Caco-2 (cell line): ENCODE measurements around the gene TSPO2. TPM values are rescaled to one million over a fixed set of nuclear protein-coding genes. Genes with fewer than 3 reads are reported as not detected.

ENCODE experiments used
- Bru-seq: library from RNA; stranded (reverse); fragments of 400-500 nt; gene quantifications from one replicate; lab custom pipeline; 2021; lab: Mats Ljungman, UMichigan
- BruChase-seq, 2 experiments: library from RNA; stranded (reverse); fragments of 400-500 nt; gene quantifications; one replicate each; lab custom pipeline; 2021; lab: Mats Ljungman, UMichigan
- BruUV-seq: library from RNA; stranded (reverse); fragments of 400-500 nt; replicated peaks from 2 replicates; lab custom pipeline; 2021; lab: Mats Ljungman, UMichigan
- CTCF ChIA-PET: fragments of 300-600 bp; sonication (Branson Sonifier 250); formaldehyde crosslinking; loops from one replicate; lab custom pipeline; 2022; ENCODE audit warnings: antibody characterized with exemption; lab: Charles Lee
- POLR2A ChIA-PET: fragments of 300-600 bp; sonication (Branson Sonifier 250); formaldehyde crosslinking; loops from one replicate; lab custom pipeline; 2022; ENCODE audit warnings: antibody characterized with exemption; lab: Charles Lee
- DNase-seq, 2 experiments: peaks; one replicate each; pipeline versions ENCODE4 v3.0.0 to v3.0.0-alpha.2; 2020 to 2022
- H3K27me3 ChIP-seq: replicated peaks from 2 replicates; pipeline ENCODE4 v1.6.0; 2011; ENCODE audit warnings: low read length; ENCODE audit not compliant: control insufficient read depth, insufficient read depth
- H3K36me3 ChIP-seq: 2 replicates; pipeline ENCODE4 v1.5.1; 2011; ENCODE audit warnings: low read length; ENCODE audit not compliant: control insufficient read depth, insufficient read depth
- H3K4me1 ChIP-seq: fragments of 250-450 bp; sonication (Bioruptor Pico); 2 replicates; pipeline ENCODE4 v1.5.1; 2020; ENCODE audit warnings: mild to moderate bottlenecking
- H3K4me3 ChIP-seq: 2 replicates; pipeline ENCODE4 v1.5.1; 2011; ENCODE audit warnings: low read depth, mild to moderate bottlenecking, control low read depth, low read length
- H3K9me3 ChIP-seq: fragments of 250-450 bp; sonication (Bioruptor Pico); 2 replicates; pipeline ENCODE4 v1.5.1; 2020; ENCODE audit warnings: mild to moderate bottlenecking, moderate library complexity
- H3K27ac Mint-ChIP-seq: one replicate; pipeline ENCODE4 v1.8.0; 2022; ENCODE audit warnings: mixed read lengths; ENCODE audit not compliant: unreplicated experiment
- H3K27me3 Mint-ChIP-seq: one replicate; pipeline ENCODE4 v1.8.0; 2022; ENCODE audit warnings: mixed read lengths; ENCODE audit not compliant: insufficient read depth, unreplicated experiment
- H3K36me3 Mint-ChIP-seq: one replicate; pipeline ENCODE4 v1.8.0; 2022; ENCODE audit warnings: mild to moderate bottlenecking, mixed read lengths; ENCODE audit not compliant: insufficient read depth, unreplicated experiment
- H3K4me1 Mint-ChIP-seq: one replicate; pipeline ENCODE4 v1.8.0; 2022; ENCODE audit warnings: low read depth, mixed read lengths; ENCODE audit not compliant: unreplicated experiment
- H3K4me3 Mint-ChIP-seq: one replicate; pipeline ENCODE4 v1.8.0; 2022; ENCODE audit warnings: mild to moderate bottlenecking, moderate library complexity, mixed read lengths; ENCODE audit not compliant: unreplicated experiment
- H3K9me3 Mint-ChIP-seq: one replicate; pipeline ENCODE4 v1.8.0; 2022; ENCODE audit warnings: mixed read lengths; ENCODE audit not compliant: unreplicated experiment
- intact Hi-C: fragments of 100-400 bp; cut with micrococcal nuclease; formaldehyde crosslinking; loops from one replicate; pipeline ENCODE4 v1.10.0; 2022; ENCODE audit not compliant: unreplicated experiment
- long read RNA-seq: library from polyadenylated mRNA; stranded (forward); transcript quantifications from one replicate; pipeline ENCODE4 v2.0.0, GENCODE V29; 2022
- total RNA-seq: library from RNA; stranded (reverse); gene quantifications from 2 replicates; pipeline ENCODE4 v1.2.3, GENCODE V29; 2022
- TF ChIP-seq, protein P1 (sequence below), 2 experiments: fragments of 200-600 bp in 1 of 2; IDR thresholded peaks; 1 replicate in 1 of 2; 2 replicates in 1 of 2; pipeline versions ENCODE4 v1.5.1 to v1.8.0; 2011 to 2022; ENCODE audit warnings: antibody characterized with exemption in 1 of 2, control low read depth in 1 of 2, inconsistent platforms in 1 of 2, low read depth in 1 of 2, low read length in 1 of 2, mild to moderate bottlenecking in 1 of 2, moderate library complexity in 1 of 2; ENCODE audit not compliant: insufficient read depth in 1 of 2, severe bottlenecking in 1 of 2, unreplicated experiment in 1 of 2

The TSPO2 gene
- total RNA-seq (0.49 and 0.61 TPM in 2 replicates), Bru-seq, nascent RNA (not detected), BruChase-seq, experiment 1, labeled RNA remaining after a 2-hour chase (percentile 20 among the genes with signal in this experiment), BruChase-seq, experiment 2, labeled RNA remaining after a 6-hour chase (not detected)
- long read RNA-seq, result 0 reads

- no peak within 1 kb of the TSS for H3K4me3 ChIP-seq
- H3K36me3 Mint-ChIP-seq, result no peaks in the 10 kb centered on the region
- intact Hi-C loops, result no loop called here
- H3K9me3 Mint-ChIP-seq, result no peaks in the 10 kb centered on the region
- H3K9me3 ChIP-seq, result no peaks in the 10 kb centered on the region
- BruUV-seq, result no TSS peak
- no peaks in the 10 kb centered on the region for H3K27me3 Mint-ChIP-seq
- no peaks in the 10 kb centered on the region for H3K27me3 ChIP-seq
- H3K4me3 Mint-ChIP-seq, result no peak within 1 kb of the TSS
- peaks cover 79% of the 10 kb centered on the region for H3K4me1 ChIP-seq
- peak within 1 kb of the TSS; percentile 66 for H3K27ac Mint-ChIP-seq
- DNase-seq, result no peak
- POLR2A ChIA-PET, result no interaction called here
- TF ChIP-seq, protein P1, sequence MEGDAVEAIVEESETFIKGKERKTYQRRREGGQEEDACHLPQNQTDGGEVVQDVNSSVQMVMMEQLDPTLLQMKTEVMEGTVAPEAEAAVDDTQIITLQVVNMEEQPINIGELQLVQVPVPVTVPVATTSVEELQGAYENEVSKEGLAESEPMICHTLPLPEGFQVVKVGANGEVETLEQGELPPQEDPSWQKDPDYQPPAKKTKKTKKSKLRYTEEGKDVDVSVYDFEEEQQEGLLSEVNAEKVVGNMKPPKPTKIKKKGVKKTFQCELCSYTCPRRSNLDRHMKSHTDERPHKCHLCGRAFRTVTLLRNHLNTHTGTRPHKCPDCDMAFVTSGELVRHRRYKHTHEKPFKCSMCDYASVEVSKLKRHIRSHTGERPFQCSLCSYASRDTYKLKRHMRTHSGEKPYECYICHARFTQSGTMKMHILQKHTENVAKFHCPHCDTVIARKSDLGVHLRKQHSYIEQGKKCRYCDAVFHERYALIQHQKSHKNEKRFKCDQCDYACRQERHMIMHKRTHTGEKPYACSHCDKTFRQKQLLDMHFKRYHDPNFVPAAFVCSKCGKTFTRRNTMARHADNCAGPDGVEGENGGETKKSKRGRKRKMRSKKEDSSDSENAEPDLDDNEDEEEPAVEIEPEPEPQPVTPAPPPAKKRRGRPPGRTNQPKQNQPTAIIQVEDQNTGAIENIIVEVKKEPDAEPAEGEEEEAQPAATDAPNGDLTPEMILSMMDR (IDR thresholded peaks at IDR 0.05; ENCODE audit: insufficient read depth in 1 of 2, low read depth in 1 of 2, low read length in 1 of 2, severe bottlenecking in 1 of 2, unreplicated experiment in 1 of 2), result no peak
- no peaks in the 10 kb centered on the region for H3K36me3 ChIP-seq
- H3K4me1 Mint-ChIP-seq, result peaks cover 51% of the 10 kb centered on the region
- CTCF ChIA-PET, result no interaction called here
Measured at GRCh38 chr6:41042226-41043055, at the start of gene TSPO2. Gene TSPO2, plus strand, starts transcription at chr6:41042467. Its CDS starts 519 bp downstream, at chr6:41042986.

DNA sequence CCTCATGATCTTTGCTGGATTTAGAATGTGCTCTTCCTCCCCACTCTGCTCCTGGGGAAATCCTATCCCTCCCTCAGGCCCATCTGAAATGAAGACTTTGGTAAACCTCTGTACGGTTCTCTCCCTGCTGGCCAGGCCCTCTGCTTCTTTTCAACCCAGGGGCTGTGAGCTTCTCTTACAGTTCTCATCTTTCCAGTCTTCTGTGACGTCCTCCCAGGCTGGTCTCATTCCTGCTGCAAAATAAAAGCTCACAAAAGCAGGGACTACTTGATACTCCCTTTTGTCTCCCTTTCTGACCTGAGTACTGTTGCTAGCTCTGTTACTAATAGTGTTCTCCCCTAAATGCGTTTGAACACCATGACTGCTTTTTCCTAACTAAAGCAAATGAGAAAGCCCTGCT is 49.5 kb upstream of the TSPO2 start:
- CTCF ChIA-PET, result no interaction called here
- intact Hi-C loops, result no loop called here
- no peak overlapping the region for H3K4me3 Mint-ChIP-seq
- TF ChIP-seq, protein P1 (IDR thresholded peaks at IDR 0.05; ENCODE audit: insufficient read depth in 1 of 2, low read depth in 1 of 2, low read length in 1 of 2, severe bottlenecking in 1 of 2, unreplicated experiment in 1 of 2), result no peak
- no peaks in the 10 kb centered on the region for H3K27me3 ChIP-seq
- peaks cover 17% of the 10 kb centered on the region for H3K36me3 Mint-ChIP-seq
- no TSS peak for BruUV-seq
- POLR2A ChIA-PET, result no interaction called here
- H3K36me3 ChIP-seq, result no peaks in the 10 kb centered on the region
- H3K4me1 ChIP-seq, result peaks cover 42% of the 10 kb centered on the region
- DNase-seq, result no peak
- no peaks in the 10 kb centered on the region for H3K27me3 Mint-ChIP-seq
- H3K4me3 ChIP-seq, result no peak overlapping the region
- no peak overlapping the region for H3K27ac Mint-ChIP-seq
- H3K4me1 Mint-ChIP-seq, result peaks cover 33% of the 10 kb centered on the region
- H3K9me3 Mint-ChIP-seq, result no peaks in the 10 kb centered on the region
- H3K9me3 ChIP-seq, result no peaks in the 10 kb centered on the region

- Histone ChIP-seq H3K27me3 (no peaks in the 10 kb centered on the region), H3K4me3 (no peak overlapping the region), H3K36me3 (no peaks in the 10 kb centered on the region), H3K9me3 (no peaks in the 10 kb centered on the region), H3K4me1 (peaks cover 48% of the 10 kb centered on the region)
- POLR2A ChIA-PET, result interaction anchor here (1.4 to 2.3 kb wide), 3 partner anchors 43 to 76 kb away, joined by 4 to 19 read pairs (median 14); partner anchors contain the start of genes NFYA and OARD1
- H3K27ac Mint-ChIP-seq, result peak overlapping the region; percentile 99
- peak; percentile 49 to 55 for DNase-seq
- peak overlapping the region; percentile 71 for H3K4me3 Mint-ChIP-seq
- TF ChIP-seq, protein P1 (IDR thresholded peaks at IDR 0.05; ENCODE audit: insufficient read depth in 1 of 2, low read depth in 1 of 2, low read length in 1 of 2, severe bottlenecking in 1 of 2, unreplicated experiment in 1 of 2), result no peak
- H3K9me3 Mint-ChIP-seq, result no peaks in the 10 kb centered on the region
- no peaks in the 10 kb centered on the region for H3K27me3 Mint-ChIP-seq
- intact Hi-C loops, result loop anchor here (1.0 to 5.0 kb wide), 4 partner anchors 38 to 99 kb away; no protein-coding TSS in a partner anchor
- BruUV-seq, result TSS peak; percentile 85
- CTCF ChIA-PET, result interaction anchor here (1.6 to 2.5 kb wide), 3 partner anchors 14 to 43 kb away, joined by 3 to 19 read pairs (median 3); partner anchors contain the start of gene UNC5CL
- H3K4me1 Mint-ChIP-seq, result peaks cover 56% of the 10 kb centered on the region
- H3K36me3 Mint-ChIP-seq, result peaks cover 19% of the 10 kb centered on the region
Measured at GRCh38 chr6:40996591-40997233, 45.6 kb upstream of the TSPO2 start.
